ENCODE results near the gene NCAPD3.
"Not testable (repeated sequence)": the region's sequence is repeated elsewhere in the genome, so short reads cannot be mapped to it uniquely, and the experiment has no call there.

The NCAPD3 gene

GRCh38 chr11:134118006-134118405, 105.8 kb downstream of the NCAPD3 start:
- Histone ChIP-seq H3K79me2 (ENCODE audit: control insufficient read depth, low read length) (no peaks in the 10 kb centered on the region), H3K4me1 (ENCODE audit: control insufficient read depth, low read length) (no peaks in the 10 kb centered on the region), H4K20me1 (ENCODE audit: control insufficient read depth, insufficient read depth, low read depth, low read length) (no peaks in the 10 kb centered on the region), H3K27ac (ENCODE audit: low read depth, low read length) (no peak overlapping the region), H3F3A (ENCODE audit: control insufficient read depth, insufficient read depth) (no peaks in the 10 kb centered on the region), H3K4me2 (ENCODE audit: low read length) (no peak overlapping the region), H3K4me3 (ENCODE audit: low read length) (no peak overlapping the region), H3K36me3 (ENCODE audit: control insufficient read depth, low read length) (no peaks in the 10 kb centered on the region), H3K9me3 (ENCODE audit: control insufficient read depth, insufficient read depth, low read length) (no peaks in the 10 kb centered on the region), H3K9me2 (replicated peaks; ENCODE audit: control insufficient read depth, low read length) (no peaks in the 10 kb centered on the region), H3K27me3 (ENCODE audit: control insufficient read depth, low read length) (peaks cover 13% of the 10 kb centered on the region)
- TF ChIP-seq CTCF (IDR thresholded peaks at IDR 0.05; ENCODE audit: low read depth, low read length, poor library complexity, severe bottlenecking) (no peak), EZH2phosphoT487 (IDR thresholded peaks at IDR 0.05; ENCODE audit: borderline replicate concordance, low read length) (no peak)

DNA sequence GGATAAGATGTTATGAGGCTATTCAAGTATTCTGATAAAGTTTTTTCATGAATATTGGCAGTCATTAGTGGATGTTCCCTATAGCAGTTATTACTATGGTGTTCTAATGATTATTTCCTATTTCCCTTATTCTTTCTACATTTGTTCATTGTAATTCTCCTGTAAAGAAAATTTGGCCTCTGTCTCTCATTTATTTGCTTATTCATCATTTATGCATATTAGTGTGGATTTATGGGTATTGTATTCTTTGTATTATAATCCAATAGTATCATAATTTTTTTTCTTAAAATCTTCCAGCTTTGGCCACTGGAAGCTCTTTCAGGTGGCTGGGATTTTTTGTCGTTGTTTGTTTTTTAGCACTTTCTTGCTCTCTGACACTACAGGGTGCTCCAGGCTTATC, 107.6 kb downstream of the NCAPD3 start:
- Histone ChIP-seq H3K27me3 (ENCODE audit: control insufficient read depth, low read length) (peaks cover 13% of the 10 kb centered on the region), H3K4me1 (ENCODE audit: control insufficient read depth, low read length) (no peaks in the 10 kb centered on the region), H3K27ac (ENCODE audit: low read depth, low read length) (no peak overlapping the region), H3K4me2 (ENCODE audit: low read length) (no peak overlapping the region), H3K4me3 (ENCODE audit: low read length) (no peak overlapping the region), H3K79me2 (ENCODE audit: control insufficient read depth, low read length) (no peaks in the 10 kb centered on the region), H3K9me3 (ENCODE audit: control insufficient read depth, insufficient read depth, low read length) (no peaks in the 10 kb centered on the region), H4K20me1 (ENCODE audit: control insufficient read depth, insufficient read depth, low read depth, low read length) (no peaks in the 10 kb centered on the region), H3K9me2 (replicated peaks; ENCODE audit: control insufficient read depth, low read length) (no peaks in the 10 kb centered on the region), H3K36me3 (ENCODE audit: control insufficient read depth, low read length) (no peaks in the 10 kb centered on the region), H3F3A (ENCODE audit: control insufficient read depth, insufficient read depth) (no peaks in the 10 kb centered on the region)
- no peak for TF ChIP-seq CTCF (IDR thresholded peaks at IDR 0.05; ENCODE audit: low read depth, low read length, poor library complexity, severe bottlenecking)
- TF ChIP-seq EZH2phosphoT487 (IDR thresholded peaks at IDR 0.05; ENCODE audit: borderline replicate concordance, low read length), result no peak

DNA sequence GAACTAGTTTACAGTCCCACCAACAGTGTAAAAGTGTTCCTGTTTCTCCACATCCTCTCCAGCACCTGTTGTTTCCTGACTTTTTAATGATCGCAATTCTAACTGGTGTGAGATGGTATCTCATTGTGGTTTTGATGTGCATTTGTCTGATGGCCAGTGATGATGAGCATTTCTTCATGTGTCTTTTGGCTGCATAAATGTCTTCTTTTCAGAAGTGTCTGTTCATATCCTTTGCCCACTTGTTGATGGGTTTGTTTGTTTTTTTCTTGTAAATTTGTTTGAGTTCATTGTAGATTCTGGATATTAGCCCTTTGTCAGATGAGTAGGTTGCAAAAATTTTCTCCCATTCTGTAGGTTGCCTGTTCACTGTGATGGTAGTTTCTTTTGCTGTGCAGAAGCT, 110.0 kb downstream of the NCAPD3 start:
- H3K27me3 ChIP-seq (ENCODE audit: control insufficient read depth, low read length); H3K4me2 ChIP-seq (ENCODE audit: low read length); H3K27ac ChIP-seq (ENCODE audit: low read depth, low read length); H4K20me1 ChIP-seq (ENCODE audit: control insufficient read depth, insufficient read depth, low read depth, low read length); H3K79me2 ChIP-seq (ENCODE audit: control insufficient read depth, low read length); H3K4me1 ChIP-seq (ENCODE audit: control insufficient read depth, low read length); H3K4me3 ChIP-seq (ENCODE audit: low read length); H3K9me3 ChIP-seq (ENCODE audit: control insufficient read depth, insufficient read depth, low read length); H3K9me2 ChIP-seq (replicated peaks; ENCODE audit: control insufficient read depth, low read length); H3K36me3 ChIP-seq (ENCODE audit: control insufficient read depth, low read length); H3F3A ChIP-seq (ENCODE audit: control insufficient read depth, insufficient read depth): not testable (repeated sequence)

- H3K36me3 ChIP-seq (ENCODE audit: control insufficient read depth, low read length), result no peaks in the 10 kb centered on the region
- H4K20me1 ChIP-seq (ENCODE audit: control insufficient read depth, insufficient read depth, low read depth, low read length), result no peaks in the 10 kb centered on the region
- H3K27me3 ChIP-seq (ENCODE audit: control insufficient read depth, low read length), result no peaks in the 10 kb centered on the region
- no peak overlapping the region for H3K27ac ChIP-seq (ENCODE audit: low read depth, low read length)
- no peaks in the 10 kb centered on the region for H3K79me2 ChIP-seq (ENCODE audit: control insufficient read depth, low read length)
- TF ChIP-seq CTCF (IDR thresholded peaks at IDR 0.05; ENCODE audit: low read depth, low read length, poor library complexity, severe bottlenecking), result no peak
- no peak for TF ChIP-seq EZH2phosphoT487 (IDR thresholded peaks at IDR 0.05; ENCODE audit: borderline replicate concordance, low read length)
- H3K4me1 ChIP-seq (ENCODE audit: control insufficient read depth, low read length), result no peaks in the 10 kb centered on the region
- no peaks in the 10 kb centered on the region for H3K9me3 ChIP-seq (ENCODE audit: control insufficient read depth, insufficient read depth, low read length)
- no peaks in the 10 kb centered on the region for H3F3A ChIP-seq (ENCODE audit: control insufficient read depth, insufficient read depth)
- H3K4me3 ChIP-seq (ENCODE audit: low read length), result no peak overlapping the region
- H3K4me2 ChIP-seq (ENCODE audit: low read length), result no peak overlapping the region
- no peaks in the 10 kb centered on the region for H3K9me2 ChIP-seq (replicated peaks; ENCODE audit: control insufficient read depth, low read length)
Observed at GRCh38 chr11:134110252-134110815, 113.4 kb downstream of the NCAPD3 start.

Measured in DOHH2 (cell line).